Prostate gland (tissue), 2 donors: ENCODE data around the gene CBR4.

Experiments used
- CTCF ChIP-seq, 4 experiments: fragments of 200-600 bp in 2 of 4; fragments of 450-650 bp in 2 of 4; sonication (generic) in 2 of 4; IDR thresholded peaks; 1 replicate in 3 of 4; 2 replicates in 1 of 4; pipeline ENCODE4 v1.5.1; 2016 to 2019; ENCODE audit warnings: antibody characterized with exemption in 4 of 4, mild to moderate bottlenecking in 2 of 4, moderate library complexity in 2 of 4
- POLR2A ChIP-seq: fragments of 450-650 bp; IDR thresholded peaks from one replicate; pipeline ENCODE4 v1.6.1; 2016; ENCODE audit warnings: antibody characterized with exemption, mild to moderate bottlenecking

DNA sequence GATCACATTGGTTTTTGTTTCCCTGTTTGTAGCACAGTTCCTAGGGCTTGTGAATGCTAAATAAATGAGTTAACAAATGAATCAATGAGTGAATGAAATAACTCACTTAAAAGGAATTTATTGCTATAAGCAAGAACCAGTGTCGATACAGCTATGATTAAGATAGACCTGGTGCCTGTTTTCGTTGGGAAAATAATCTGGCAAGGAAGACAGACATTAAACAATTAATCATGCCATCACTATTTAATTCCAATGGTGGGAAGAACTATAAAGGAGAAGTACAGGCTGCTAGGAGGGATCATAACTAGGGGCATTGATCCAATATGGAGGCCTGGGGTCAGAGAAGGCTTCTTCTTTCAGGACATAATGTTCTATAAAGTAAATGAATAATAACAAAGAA lies 4.5 kb upstream of the CBR4 start:
- TF ChIP-seq CTCF (IDR thresholded peaks at IDR 0.05) (no peak), POLR2A (no peak)
